Fibroblast of villous mesenchyme (primary cell): ENCODE data around the gene SERPINA1. TPM values are rescaled to one million over a fixed set of nuclear protein-coding genes. Genes with fewer than 3 reads are reported as not detected.

ENCODE experiments used
- DNase-seq: peaks from one replicate; pipeline ENCODE4 v3.0.0-alpha.2; 2010; ENCODE audit warnings: low read depth
- H3K4me3 ChIP-seq: 2 replicates; pipeline ENCODE4 v1.5.1; 2011; ENCODE audit warnings: low read depth, mild to moderate bottlenecking, low read length
- total RNA-seq: library from RNA; depleted of rRNA; stranded (reverse); fragments of >200 nt; gene quantifications from 2 replicates; pipeline ENCODE4 v1.2.3, GENCODE V29; 2012
- TF ChIP-seq, protein P1 (sequence below): IDR thresholded peaks from 2 replicates; pipeline ENCODE4 v1.5.1; 2012; ENCODE audit warnings: low read depth, mild to moderate bottlenecking, low read length; ENCODE audit not compliant: insufficient read depth

SERPINA1 gene
- total RNA-seq, 1 donor: not detected

DNA sequence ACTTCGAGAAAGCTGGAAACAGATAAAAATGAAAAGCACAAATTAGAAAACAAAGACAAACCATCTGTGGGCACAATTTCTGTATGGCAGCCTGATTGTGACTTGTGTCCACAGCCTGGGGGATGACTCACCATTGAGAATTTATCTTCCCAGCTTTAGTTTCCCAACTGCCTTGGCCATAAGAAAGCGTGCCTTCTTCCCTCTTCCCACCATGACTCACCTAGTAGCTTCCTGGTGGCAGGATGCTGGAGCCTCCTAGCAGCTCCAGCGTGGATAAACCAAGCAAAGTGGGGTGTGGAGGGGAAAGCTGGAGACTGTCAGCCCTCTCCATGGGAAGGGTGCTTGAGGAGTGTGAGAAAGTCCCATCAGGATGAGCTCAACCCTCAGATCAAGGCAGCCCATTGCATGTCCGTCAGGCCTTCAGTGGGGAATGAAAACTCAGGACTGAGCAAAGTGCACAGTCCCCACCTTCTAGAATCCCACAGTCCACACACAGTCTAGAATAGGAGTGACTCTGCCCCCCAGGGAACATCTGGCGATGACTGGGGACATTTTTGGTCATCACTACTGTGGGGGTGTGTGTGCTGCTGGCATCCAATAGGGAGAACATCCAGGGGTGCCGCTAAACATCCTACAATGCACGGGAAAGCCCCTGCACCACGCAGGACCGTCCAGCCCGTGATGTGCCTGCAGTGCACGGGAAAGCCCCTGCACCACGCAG is 42.9 kb downstream of the SERPINA1 start:
- peak; percentile 72 for DNase-seq
- H3K4me3 ChIP-seq: no peak overlapping the region
- TF ChIP-seq, protein P1, sequence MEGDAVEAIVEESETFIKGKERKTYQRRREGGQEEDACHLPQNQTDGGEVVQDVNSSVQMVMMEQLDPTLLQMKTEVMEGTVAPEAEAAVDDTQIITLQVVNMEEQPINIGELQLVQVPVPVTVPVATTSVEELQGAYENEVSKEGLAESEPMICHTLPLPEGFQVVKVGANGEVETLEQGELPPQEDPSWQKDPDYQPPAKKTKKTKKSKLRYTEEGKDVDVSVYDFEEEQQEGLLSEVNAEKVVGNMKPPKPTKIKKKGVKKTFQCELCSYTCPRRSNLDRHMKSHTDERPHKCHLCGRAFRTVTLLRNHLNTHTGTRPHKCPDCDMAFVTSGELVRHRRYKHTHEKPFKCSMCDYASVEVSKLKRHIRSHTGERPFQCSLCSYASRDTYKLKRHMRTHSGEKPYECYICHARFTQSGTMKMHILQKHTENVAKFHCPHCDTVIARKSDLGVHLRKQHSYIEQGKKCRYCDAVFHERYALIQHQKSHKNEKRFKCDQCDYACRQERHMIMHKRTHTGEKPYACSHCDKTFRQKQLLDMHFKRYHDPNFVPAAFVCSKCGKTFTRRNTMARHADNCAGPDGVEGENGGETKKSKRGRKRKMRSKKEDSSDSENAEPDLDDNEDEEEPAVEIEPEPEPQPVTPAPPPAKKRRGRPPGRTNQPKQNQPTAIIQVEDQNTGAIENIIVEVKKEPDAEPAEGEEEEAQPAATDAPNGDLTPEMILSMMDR: no peak

GRCh38 chr14:94344389-94344788 is 44.0 kb downstream of the SERPINA1 start:
- TF ChIP-seq, protein P1: no peak
- no peak for DNase-seq
- H3K4me3 ChIP-seq: no peak overlapping the region

DNA sequence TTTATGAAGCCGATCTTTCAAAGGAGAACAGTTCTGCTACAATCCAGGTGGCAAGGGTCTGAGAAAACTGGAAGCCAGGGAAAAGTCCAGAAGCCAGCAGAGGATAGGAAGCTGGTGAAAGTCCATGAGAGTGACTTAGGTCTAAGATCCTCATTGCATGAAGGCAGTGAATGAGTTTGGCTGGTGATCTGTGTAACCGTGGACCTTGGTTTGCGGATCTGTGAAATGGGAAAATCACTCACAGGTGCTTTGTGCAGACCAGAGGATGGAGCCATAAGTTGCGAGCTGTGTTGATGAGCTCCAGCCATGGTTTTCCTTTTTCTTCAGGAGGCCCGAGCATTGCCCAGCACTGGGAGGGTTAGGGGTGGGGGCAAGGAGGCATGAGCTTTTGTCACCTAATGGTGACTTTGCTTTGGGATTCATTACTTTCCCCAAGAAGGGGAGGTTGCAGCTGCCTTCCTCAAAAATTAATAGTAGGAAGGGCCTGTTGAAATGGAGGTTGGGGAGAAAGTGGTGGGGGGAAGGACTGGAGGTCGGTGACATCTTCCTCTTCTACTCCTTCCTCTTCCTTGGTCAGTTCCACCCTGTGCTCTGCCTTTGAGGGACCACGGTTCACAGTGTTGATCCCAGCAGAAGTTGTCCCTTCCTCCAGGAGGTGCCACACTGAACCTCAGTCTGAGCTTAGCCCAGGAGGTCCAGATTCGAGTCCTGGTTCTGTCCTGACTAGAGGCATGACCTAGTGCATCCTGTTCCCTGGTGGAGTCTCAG is 45.0 kb downstream of the SERPINA1 start:
- no peak for DNase-seq
- no peak overlapping the region for H3K4me3 ChIP-seq
- TF ChIP-seq, protein P1: no peak

DNA sequence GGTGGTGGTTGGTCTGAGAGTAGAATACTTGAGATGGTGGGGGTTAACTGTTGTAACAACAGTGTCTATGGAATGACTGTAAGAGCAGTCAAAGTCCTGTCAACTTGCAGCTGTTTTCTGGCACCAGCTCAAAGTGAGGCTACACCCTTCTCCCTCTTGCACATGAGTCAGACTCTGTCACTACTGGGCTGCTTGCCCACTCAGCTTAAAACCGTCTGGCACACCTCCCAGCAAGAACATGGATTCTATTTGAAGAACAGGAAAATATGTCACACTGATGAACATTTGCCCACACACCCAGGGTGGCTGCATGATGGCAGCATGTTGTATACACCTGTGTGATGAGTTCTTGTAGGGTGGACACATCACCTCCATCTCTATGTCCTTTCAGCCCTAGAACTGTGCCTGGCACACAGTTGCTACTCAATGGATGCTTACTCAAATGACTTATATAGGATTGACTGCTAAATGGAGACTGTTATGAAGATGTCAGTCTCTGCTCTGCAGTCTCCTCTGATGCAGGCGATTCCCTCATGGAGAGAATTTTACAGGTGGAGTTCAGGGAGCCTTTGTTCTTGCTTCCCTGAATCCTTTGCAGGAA is 46.0 kb downstream of the SERPINA1 start:
- TF ChIP-seq, protein P1: no peak
- DNase-seq: peak; percentile 90
- no peak overlapping the region for H3K4me3 ChIP-seq

- H3K4me3 ChIP-seq: no peak overlapping the region
- DNase-seq: no peak
- TF ChIP-seq, protein P1: no peak
Observed at GRCh38 chr14:94341656-94342333, 46.6 kb downstream of the SERPINA1 start.

- no peak for DNase-seq
- TF ChIP-seq, protein P1: no peak
- H3K4me3 ChIP-seq: no peak overlapping the region
Observed at GRCh38 chr14:94340533-94340932, 47.9 kb downstream of the SERPINA1 start.
